HG02938 (cell line): ENCODE results near the gene OPA3.
"Not testable (repeated sequence)": the region's sequence is repeated elsewhere in the genome, so short reads cannot be mapped to it uniquely, and the experiment has no call there.

Experiments used
- ATAC-seq: cut with Tn5 transposase; IDR thresholded peaks from one replicate; pipeline ENCODE4 v1.9.1; 2021; ENCODE audit warnings: mild to moderate bottlenecking, moderate library complexity; ENCODE audit not compliant: unreplicated experiment

Gene OPA3

GRCh38 chr19:45523642-45524256 lies 60.9 kb downstream of the OPA3 start:
- peak; percentile 77 for ATAC-seq

- no peak for ATAC-seq
Measured at GRCh38 chr19:45522010-45522941, 62.3 kb downstream of the OPA3 start.

GRCh38 chr19:45518469-45518826 lies 66.2 kb downstream of the OPA3 start:
- ATAC-seq: no peak

DNA sequence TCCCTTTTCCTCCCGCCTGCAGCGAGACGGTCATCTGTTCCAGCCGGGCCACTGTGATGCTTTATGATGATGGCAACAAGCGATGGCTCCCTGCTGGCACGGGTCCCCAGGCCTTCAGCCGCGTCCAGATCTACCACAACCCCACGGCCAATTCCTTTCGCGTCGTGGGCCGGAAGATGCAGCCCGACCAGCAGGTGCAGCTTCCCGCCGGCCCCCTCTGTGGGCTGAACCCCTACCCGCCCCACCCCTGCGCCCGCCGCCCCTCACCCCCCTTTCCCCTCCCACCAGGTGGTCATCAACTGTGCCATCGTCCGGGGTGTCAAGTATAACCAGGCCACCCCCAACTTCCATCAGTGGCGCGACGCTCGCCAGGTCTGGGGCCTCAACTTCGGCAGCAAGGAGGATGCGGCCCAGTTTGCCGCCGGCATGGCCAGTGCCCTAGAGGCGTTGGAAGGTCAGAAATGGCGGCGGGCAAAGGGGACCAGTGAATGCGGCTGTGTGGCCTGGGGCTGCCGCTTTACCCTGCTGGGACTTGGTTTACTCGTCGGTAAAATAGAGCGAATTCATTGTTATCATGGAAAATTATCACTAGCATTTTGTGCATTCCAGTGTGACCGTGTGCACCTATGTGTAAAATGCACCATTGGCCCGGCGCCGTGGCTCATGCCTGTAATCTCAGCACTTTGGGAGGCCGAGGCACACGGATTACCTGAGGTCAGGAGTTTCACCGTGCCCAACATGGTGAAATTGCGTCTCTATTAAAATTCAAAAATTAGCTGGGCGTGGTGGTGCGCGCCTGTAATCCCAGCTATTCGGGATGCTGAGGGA lies 66.7 kb downstream of the OPA3 start:
- no peak for ATAC-seq

DNA sequence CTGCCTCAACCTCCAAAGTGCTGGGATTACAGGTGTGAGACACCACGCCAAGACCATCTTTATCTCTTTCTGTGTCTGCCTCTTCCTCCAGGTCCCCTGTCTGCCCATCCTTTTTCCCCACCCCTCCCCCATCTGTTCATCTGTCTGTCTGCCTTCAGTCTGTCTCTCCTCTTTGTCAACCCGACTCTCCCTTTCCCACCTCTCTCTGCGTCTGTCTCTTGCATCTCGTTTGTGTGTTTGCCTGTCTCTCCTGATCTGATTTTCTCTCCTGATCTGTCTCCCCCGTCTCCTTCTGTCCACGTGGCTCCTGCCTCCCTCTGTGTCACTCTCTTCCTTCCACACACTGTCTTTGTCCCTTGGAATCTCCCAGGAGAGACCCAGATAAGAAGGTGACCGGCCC lies 67.4 kb downstream of the OPA3 start:
- ATAC-seq: no peak

DNA sequence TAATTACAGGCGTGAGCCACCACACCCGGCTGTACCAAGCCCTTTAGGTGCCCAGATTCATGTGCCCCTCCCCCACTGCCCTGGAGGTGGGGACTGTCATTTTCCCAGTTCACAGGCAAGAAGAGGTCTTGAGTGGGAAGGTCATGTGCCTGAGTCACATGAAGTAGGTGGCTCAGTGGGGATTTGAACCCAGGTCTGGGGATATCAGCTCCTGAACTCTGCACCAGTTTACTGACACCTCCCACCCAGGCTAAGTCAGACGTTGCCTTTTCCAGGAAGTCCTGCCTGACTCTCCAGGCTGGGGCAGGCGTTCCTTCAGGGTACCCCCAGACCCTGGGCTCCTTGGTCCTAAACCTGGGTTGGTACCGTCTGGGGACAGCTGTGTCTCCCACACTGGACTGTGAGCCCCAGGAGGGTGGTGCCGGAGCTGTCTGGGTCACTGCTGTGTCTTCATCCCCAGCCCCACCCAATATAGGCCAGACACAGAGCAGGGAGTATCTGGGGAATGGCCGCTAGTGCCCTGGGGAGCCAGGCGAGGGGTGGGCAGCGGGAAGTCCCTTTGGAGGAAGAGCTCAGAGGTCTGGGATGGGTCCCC lies 68.7 kb downstream of the OPA3 start:
- no peak for ATAC-seq

DNA sequence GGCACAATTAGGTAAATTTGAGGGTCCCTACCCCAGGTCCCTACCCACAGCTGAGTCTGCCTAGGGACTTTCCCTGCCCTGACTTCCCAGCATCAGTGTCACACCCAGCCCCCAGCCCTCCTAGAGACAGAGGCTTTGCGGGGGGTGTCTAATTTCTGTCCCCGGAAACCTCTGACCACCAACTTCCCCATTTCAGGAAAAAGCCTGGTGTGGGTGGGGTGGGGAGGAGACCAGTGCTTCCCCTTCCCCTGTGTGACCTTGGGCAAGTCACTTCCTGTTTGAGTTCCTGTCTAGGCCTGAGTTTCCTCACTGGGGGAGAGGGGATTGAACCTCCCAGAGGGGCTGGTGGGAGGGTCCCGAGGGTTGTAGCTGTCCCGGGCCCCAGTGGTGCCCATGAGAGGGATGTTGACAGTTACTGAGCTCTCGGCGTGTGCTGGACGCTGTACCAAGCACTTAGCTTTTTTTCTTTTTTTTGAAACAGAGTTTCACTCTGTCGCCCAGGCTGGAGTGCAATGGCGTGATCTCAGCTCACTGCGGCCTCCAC lies 69.4 kb downstream of the OPA3 start:
- no peak for ATAC-seq

DNA sequence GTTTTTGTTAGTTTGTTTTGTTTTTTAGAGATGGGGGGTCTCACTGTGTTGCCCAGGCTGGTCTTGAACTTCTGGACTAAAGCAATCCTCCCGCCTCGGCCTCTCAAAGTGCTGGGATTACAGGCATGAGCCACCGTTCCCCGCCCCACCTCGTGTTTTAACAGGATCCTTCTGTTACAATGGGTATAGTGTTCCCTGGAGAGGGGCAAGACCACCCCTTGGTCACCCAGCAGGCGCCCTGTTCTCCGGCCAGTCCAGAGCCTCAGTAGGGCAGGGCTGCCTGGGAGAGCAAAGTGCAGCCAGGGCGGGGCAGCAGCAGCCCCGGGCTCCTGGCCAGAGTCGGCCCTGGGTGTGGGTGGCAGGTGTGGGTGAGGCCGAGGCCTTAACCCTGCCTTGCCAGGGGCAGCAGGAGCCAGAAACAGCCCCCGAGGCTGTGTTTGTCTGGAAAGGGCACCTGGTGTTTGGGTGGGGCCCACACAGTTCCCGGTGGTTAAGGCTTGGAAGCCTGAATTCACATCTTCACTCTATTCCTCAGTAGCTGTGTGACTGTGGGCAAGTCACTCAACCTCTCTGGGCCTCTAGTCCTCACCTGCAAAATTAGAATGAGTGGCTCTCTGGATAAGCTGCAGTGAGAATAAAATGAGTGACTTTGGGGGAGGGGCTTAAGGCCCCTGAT lies 70.1 kb downstream of the OPA3 start:
- no peak for ATAC-seq

DNA sequence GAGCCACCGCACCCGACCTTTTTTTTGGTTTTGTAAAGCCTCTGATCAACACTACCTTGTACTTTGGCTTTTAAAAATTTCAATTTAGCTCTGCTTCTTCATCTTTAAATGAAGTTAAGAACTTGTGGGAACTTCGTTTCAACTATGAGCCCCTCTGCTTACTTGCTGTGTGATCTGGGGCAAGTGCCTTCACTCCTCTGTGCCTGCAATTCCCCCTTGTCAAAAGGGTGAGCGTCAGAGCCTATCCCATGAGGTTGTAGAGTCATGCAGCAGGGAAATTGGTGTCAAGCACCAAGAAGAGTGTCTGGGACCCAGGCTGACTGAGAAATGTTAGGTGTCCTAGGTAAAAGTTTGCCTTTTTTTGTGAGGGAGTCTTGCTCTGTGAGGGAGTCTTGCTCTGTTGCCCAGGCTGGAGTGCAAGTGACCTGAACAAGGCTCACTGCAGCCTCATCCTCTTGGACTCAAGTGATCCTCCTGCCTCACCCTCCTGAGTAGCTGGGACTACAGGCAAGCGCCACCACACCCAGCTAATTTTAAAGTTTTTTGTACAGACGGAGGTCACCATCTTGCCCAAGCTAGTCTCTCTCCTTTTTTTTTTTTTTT lies 71.6 kb downstream of the OPA3 start:
- ATAC-seq: no peak

DNA sequence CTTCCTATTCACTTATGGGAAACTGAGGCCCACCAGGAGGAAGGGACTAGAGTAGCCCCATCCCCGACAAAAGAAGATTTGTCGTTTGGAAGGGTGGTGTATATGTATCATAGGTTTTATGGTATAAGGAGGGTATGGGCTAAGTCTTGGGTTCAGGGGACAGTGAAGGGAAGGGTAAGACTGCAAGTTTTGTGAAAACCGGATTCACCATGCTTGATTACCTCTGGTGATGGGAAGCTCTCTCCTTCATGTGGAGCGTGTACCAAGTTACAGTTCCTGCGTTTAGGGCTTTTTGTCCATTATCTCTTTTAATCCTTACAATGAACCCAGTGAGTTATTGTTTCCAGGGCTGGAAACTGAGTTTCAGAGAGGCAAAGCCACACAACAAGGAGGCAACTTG lies 73.5 kb downstream of the OPA3 start:
- no peak for ATAC-seq

- ATAC-seq: not testable (repeated sequence)
Measured at GRCh38 chr19:45510352-45510751, 74.2 kb downstream of the OPA3 start.

- ATAC-seq: no peak
Measured at GRCh38 chr19:45509692-45510015, 74.9 kb downstream of the OPA3 start.

DNA sequence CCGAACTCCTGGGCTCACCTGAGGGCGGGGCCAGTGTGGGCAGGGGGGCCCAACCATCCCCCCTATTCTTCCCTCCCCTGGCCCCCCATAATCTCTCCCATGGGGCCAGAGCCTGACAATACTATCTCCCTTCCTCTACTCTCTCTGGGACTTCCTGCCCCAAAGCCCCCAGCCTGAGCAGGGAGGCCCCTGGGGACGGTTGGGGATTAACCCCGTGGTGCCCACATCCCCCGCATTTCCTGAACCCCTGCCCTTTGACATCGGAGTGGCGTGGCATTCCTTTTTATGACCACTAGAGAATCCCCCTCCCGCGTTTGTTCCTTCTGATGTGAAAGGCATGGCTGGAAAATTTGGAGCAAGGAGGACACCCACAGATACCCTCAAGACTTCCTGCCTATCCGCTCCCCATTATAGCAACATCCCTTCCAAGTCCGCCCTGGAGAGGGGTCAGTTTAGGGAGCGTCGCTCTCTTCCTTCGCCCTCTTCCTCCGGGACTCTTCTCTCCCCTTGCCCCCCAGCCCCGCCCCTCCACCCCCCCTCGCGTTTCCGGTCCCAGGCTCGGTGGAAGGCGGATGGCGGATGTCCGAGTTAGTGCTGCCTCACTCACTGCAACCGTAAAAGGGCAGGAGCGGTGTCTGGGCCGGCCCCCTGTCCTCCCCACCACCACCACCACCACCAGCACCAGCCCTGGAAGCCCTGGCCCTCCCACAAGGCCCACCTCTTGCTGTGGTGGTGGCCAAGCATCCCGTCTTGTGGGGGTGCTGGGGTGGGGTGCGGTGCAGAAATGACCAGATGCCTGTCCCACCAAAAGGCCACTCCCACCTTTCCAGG lies 75.5 kb downstream of the OPA3 start:
- no peak for ATAC-seq

DNA sequence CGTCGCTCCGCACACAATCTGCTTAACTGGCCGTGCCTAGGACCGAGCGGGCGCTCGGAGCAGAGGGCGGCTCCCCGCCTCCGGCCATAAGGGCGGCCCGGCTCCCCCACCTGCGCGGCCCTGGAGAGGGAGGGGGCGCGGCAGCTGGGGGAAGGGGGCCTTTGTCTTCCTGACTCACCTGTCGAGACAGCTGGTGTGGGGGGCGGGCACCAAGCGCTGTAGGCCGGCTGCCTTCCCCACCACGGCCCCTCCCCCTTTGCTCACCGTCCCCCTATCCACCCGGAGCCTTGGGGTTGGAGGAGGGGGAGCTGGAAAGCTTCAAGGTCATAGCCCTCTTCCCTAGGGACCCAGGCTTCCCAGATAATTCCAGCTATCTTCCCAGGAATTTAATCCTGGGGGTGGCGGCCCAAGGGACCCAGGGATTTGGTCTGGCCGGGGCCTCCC lies 76.2 kb downstream of the OPA3 start:
- ATAC-seq: no peak

GRCh38 chr19:45507872-45508416 lies 76.7 kb downstream of the OPA3 start:
- ATAC-seq: no peak

DNA sequence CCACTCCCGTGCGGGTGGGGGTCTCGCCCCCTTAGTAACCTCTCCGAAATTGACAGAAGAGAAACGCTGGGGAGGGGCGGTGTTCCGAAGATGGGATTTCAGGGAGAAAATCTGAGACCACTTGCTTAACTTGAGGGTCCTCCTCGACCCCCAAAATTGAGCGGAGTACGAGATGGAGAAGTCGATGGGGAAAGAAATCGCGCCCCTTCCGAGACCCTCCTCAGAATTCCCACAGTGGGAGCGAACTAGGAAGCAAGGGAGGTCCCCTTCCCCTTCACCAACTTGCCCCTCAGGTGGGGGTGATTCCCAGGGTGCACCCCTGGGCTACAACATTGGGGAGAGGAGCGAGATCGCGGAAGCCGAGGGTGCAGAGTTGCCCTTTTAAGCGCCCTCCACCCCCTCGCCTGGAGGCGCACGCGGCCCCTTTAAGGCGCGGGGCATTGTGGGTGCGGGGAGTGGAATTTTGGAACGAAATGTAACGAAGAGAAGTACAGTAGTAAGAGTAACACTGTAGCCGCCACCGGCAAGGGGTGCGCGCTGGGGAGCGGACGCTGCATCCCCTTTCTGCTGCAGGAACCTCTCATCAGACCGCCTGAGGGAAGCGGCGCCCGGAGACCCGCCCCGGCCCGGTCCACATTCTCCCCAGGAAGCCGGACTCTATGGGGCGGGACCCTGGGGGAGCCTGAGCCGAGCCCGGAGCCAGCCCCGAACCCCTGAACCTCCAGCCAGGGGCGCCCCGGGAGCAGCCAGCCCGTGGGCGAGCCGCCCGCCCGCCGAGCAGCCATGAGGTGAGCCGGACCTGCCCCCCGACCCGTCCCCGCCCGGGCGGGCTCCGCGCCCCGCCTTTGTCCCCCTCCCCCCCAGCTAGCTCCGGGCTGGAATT lies 77.4 kb downstream of the OPA3 start, which contains the start of gene VASP:
Gene VASP (plus strand): TSS at position 491 of the 883 bp plus-strand sequence. CDS start 293 bp downstream, at position 784.
- peak; percentile 41 for ATAC-seq

DNA sequence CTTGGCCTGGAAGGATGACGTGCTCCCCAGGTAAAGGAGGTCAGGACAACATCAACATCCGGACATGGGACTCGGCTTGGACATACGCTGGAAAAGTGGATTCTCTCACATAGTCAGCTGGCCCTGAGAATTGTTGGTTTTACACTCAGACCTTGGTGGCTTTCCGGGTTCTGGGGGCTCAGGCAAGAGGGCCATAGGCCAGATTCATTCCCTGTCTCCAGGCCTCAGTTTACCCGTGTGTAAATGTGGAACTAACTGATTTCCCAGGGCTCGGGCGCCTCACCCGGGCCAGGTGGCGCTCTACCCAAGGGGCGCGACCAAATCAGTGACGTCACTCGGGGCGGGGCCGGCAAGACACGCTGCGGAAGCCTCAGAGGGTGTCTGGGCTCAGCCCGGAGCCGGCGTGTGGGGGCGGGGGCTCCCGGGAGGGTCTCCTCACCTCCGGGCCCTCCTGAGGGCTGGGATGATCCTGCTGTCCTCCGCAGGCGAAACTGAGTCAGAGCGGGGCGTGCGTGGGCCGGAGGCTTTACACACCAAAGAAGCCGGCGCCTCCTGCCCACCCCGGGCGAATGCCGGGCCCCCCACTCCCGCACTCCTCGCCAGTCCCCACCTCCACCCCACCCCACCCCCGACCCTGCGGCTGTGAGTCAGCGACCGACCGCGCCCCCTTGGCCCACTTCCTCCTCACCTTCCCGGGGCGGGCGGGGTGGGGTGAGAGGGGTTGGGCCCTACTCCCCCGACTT lies 78.2 kb downstream of the OPA3 start:
- peak; percentile 45 for ATAC-seq
